Adrenal gland (tissue), 5 donors: ENCODE results near the gene NPAS3.

Source experiments
- CTCF ChIP-seq, 6 experiments: fragments of 450-650 bp in 4 of 6; fragments of 200-600 bp in 2 of 6; sonication (generic) in 1 of 6; IDR thresholded peaks; 1 replicate in 5 of 6; 2 replicates in 1 of 6; pipeline versions ENCODE4 v1.5.1 to v1.8.0; 2016 to 2021; ENCODE audit warnings: antibody characterized with exemption in 6 of 6, mild to moderate bottlenecking in 2 of 6, moderate library complexity in 1 of 6
- POLR2A ChIP-seq, 2 donors: fragments of 450-650 bp; IDR thresholded peaks; one replicate each; pipeline ENCODE4 v1.6.1; 2017; ENCODE audit warnings: antibody characterized with exemption in 2 of 2, mild to moderate bottlenecking in 2 of 2, moderate library complexity in 1 of 2
- donor health status: DM: no; HTN: no; CAD: no.

GRCh38 chr14:33332497-33332896, 393.8 kb downstream of the NPAS3 start:
- no peak for TF ChIP-seq CTCF (IDR thresholded peaks at IDR 0.05)
- TF ChIP-seq POLR2A (IDR thresholded peaks at IDR 0.05), result no peak
